GM23248 (cell line): Measurements from ENCODE around the gene CTBP2.

Source experiments
- EZH2 ChIP-seq: fragments of 200-600 bp; sonication (generic); IDR thresholded peaks from 2 replicates; pipeline ENCODE4 v1.6.1; 2018; ENCODE audit warnings: antibody characterized with exemption, mild to moderate bottlenecking; ENCODE audit not compliant: insufficient read depth, poor library complexity, severe bottlenecking
- EZH2phosphoT487 ChIP-seq: fragments of 200-600 bp; sonication (generic); IDR thresholded peaks from 2 replicates; pipeline ENCODE4 v1.6.1; 2018; ENCODE audit warnings: antibody characterized with exemption, moderate library complexity, mild to moderate bottlenecking, low read depth; ENCODE audit not compliant: insufficient read depth

DNA sequence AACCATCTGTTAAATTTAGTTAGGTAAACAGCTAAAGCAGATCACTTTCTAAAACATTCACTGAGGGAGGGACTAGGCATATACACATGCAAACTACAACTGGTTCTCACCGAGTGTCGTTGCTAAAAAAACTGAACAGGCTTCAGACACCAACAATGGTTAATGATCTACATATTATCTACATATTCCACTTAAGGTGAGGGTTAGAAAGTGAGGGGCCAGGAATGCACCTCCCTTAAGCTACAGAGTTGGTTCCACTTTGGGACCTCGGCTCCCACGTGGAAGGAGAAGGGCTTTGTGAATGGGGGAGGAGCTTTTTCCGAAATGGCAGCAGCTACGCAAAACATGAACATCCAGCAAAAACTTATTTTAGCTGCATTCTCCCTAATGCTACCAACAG is 5.8 kb downstream of the CTBP2 start:
- TF ChIP-seq EZH2 (no peak), EZH2phosphoT487 (no peak)
